IMR-90 (cell line): ENCODE data around the gene MYO7B.

Experiments
- BHLHE40 ChIP-seq: fragments of 150-350 bp; IDR thresholded peaks from 2 replicates; pipeline ENCODE4 v1.6.1; 2016; ENCODE audit warnings: mild to moderate bottlenecking, low read depth, low read length
- CTCF ChIP-seq: conservative IDR thresholded peaks from 2 replicates; pipeline ENCODE4 v1.5.1; 2012; ENCODE audit warnings: mild to moderate bottlenecking, low read depth, low read length, improper control_type of control experiment
- ELK1 ChIP-seq: fragments of 150-350 bp; IDR thresholded peaks from 2 replicates; pipeline ENCODE4 v1.6.1; 2016; ENCODE audit warnings: low read depth, mild to moderate bottlenecking, low read length, moderate library complexity, borderline replicate concordance
- FOS ChIP-seq: fragments of 150-350 bp; IDR thresholded peaks from 2 replicates; pipeline ENCODE4 v1.6.1; 2016; ENCODE audit warnings: low read depth, low read length
- MAFK ChIP-seq: IDR thresholded peaks from 2 replicates; pipeline ENCODE4 v1.6.1; 2012; ENCODE audit warnings: low read depth, low read length, improper control_type of control experiment
- MAZ ChIP-seq: IDR thresholded peaks from 2 replicates; pipeline ENCODE4 v1.6.1; 2012; ENCODE audit warnings: low read depth, mild to moderate bottlenecking, low read length, improper control_type of control experiment, moderate library complexity, borderline replicate concordance
- MXI1 ChIP-seq: IDR thresholded peaks from 2 replicates; pipeline ENCODE4 v1.6.1; 2012; ENCODE audit warnings: low read depth, mild to moderate bottlenecking, low read length, moderate library complexity, borderline replicate concordance
- NFE2L2 ChIP-seq: fragments of 150-350 bp; IDR thresholded peaks from 2 replicates; pipeline ENCODE4 v1.6.1; 2016; ENCODE audit warnings: low read depth, mild to moderate bottlenecking, low read length
- POLR2A ChIP-seq: IDR thresholded peaks from 2 replicates; pipeline ENCODE4 v1.6.1; 2012; ENCODE audit warnings: mild to moderate bottlenecking, low read depth, low read length
- RAD21 ChIP-seq: IDR thresholded peaks from 2 replicates; pipeline ENCODE4 v1.6.1; 2012; ENCODE audit warnings: low read length, improper control_type of control experiment
- RCOR1 ChIP-seq: IDR thresholded peaks from 2 replicates; pipeline ENCODE4 v1.6.1; 2012; ENCODE audit warnings: mild to moderate bottlenecking, low read length, improper control_type of control experiment; ENCODE audit not compliant: insufficient replicate concordance
- USF2 ChIP-seq: fragments of 150-350 bp; IDR thresholded peaks from 2 replicates; pipeline ENCODE4 v1.6.1; 2017; ENCODE audit warnings: mild to moderate bottlenecking, antibody characterized with exemption, low read length, low read depth

DNA sequence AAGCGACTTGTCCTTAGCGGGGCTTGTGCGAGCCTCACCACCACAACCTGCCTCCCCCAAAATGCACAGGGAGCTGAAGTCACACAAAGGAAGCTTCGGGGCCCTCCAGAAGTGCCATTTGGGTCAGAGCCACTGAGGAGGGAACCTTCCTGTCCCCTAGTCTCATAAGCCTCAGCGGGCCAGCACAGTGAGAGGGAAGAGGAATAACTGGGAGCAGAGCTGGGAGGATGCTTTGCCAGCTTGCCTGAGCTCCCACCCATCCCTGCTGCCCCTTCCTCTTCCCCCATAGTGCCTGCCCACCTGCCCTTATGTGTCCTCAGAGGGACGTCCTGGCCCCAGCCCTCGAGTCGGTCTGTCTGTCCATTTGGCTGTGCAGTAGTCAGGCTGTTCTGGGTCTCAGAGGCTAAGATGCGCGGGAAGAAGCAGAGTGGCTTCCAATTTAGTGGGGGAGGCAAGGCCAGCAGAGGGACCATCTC is 58.7 kb downstream of the MYO7B start:
- TF ChIP-seq POLR2A (no peak), MXI1 (no peak), BHLHE40 (no peak), CTCF (no peak), NFE2L2 (no peak), MAFK (no peak), RCOR1 (no peak), RAD21 (no peak), MAZ (no peak), USF2 (no peak), FOS (no peak), ELK1 (no peak)
